ENCODE measurements around the gene BCAS3.
"Not testable (repeated sequence)": the region's sequence is repeated elsewhere in the genome, so short reads cannot be mapped to it uniquely, and the experiment has no call there.

The BCAS3 gene

DNA sequence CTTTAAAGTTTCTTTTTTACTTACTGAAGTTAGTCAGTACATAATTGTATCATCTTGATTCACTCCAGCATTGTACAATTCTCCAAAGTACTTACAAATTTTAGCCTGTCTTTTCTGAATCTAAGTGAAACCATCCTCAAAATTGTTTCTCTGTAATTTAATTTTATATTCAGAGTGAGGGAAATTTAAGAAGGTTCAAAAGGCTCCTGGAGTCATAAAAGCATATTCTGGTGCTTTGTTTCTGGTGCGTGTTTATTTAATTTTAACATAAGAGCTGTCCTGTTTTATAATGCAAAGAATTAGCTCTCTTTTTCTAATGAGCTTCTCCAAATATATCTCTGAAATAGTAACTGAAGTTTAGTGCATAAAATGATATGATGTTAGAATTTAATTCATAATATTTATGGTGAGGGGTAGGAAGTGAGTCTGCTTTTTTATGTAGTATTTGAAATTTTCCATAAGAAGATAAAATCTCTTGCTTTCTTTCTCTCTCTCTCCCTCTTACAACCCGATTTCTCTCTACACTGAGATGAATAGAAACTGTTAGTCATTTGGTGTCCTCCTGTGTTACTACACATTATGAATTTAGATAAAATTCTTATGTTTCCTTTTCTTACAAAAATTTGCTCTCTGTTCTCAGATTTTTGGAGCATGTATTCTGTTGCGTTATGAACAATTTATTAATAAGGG is 339.8 kb downstream of the BCAS3 start:
- no peak for DNase-seq

DNA sequence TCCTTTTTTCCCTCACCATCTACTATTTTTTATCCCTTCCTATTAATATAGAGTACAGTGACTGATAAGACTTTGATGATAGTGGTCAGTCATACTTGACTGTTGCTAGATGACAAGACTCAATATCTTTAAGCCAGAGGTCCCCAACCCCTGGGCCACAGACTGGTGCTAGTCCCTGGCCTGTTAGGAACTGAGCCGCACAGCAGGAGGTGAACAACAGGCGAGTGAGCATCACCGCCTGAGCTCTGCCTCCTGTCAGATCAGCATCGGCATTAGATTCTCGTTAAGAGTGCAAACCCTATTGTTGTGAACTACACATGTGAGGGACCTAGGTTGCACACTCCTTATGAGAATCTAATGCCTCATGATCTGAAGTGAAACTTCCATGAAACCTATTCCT is 341.3 kb downstream of the BCAS3 start:
- DNase-seq, result no peak

DNA sequence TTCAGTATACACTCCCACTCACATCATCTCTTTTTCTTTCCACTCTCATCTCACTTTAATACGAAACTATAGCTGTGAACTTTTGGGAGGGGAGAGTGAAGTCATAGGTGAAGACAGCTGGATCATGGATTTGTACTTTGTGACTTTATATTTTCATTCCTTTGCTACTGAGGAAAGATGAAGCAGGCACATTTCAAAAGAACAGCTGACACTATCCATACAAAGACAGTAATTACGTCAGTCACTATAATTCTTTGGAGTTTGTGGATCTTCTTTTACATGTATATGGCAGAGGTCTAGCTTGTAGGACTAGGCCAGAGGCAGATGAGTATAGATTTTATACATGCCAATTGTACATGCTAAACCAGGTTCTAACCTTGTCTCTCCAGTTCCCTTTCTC is 346.3 kb downstream of the BCAS3 start:
- DNase-seq, result no peak

DNA sequence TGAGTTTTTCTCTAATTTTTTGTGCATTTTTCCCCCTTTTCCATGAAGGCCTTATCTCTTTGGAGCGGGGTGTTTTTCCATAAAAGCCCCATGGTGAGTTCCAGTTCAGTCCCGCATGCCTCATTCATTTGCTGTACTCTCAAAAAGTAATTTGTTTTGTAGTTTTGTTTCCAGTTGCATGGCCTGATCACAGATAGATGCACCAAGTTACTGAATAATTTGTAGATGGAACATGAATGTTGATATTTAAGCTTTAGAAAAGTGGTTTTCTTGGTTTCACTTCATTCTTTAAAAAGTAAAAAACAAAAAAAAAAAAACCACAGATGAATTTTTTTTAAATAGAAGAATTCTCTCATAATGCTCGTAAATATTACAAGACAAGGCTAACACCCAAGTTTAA is 349.2 kb downstream of the BCAS3 start:
- no peak for DNase-seq

DNA sequence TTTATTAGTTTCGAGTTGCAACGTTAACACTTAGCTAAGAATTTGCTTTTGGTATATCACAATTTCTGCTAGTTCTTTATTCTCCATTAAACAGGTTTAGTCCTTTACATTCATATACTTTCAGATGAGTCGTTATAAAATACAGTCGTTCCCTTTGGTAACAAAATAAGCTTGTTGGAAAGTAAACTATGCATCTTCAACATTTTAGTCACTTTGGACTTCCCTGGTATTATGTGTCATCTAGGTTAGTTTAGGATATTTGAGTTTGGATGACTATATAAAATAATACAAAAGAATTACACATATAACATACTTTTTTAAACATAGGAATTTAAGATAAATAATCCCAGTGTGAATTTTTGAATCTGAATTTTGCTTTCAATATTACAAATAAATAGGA is 351.5 kb downstream of the BCAS3 start:
- DNase-seq, result no peak

DNA sequence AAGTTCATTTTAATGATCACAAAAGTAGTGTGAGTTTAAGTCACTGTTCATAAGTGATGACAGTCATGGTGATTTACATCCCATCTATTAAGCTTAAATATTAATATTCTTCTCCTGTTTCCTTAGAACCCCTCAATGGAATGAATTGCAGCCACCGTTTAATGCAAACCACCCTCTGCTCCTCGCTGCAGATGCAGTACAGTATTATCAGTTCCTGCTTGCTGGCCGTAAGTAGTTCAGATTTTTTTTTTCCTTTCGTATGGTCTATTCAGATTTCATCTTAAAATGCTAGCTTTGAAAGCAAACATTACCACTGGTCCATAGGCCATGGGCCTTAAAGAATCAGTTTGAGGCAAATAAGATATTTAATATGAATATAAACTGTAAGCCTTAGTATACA is 363.0 kb downstream of the BCAS3 start:
- no peak for DNase-seq

DNA sequence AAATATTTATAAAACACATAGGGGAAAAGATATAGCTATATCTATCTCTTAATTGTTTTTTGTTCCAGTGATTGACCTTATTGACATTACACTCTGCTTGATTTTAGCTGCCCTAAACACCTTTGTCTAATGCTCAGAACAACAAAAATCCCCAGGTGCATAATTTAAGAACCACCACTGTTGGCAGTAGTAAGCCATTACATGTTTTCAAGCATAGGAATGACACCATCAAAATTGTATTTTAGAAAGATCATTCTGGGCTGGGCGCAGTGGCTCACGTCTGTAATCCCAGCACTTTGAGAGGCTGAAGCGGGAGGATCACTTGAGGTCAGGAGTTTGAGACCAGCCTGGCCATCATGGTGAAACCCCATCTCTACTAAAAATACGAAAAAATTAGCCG is 364.7 kb downstream of the BCAS3 start:
- DNase-seq, result not testable (repeated sequence)

DNA sequence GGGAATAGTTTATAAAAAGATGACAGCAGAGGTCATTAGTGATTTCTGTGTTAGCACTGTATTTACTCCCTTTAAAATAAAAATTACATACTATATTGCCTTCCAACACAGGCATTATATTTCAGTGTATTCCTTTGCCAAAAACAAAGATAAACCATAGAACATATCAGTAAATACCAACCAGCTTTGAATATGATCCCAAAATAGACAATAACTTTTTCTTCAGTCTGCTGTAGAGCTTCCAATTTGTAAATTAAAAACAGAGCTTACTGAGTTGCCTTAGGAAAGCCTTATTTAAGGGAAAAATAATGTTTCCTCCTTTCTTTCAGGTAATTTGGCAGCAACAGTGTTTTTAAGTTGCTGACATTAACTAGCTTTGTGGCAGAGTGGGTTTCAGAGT is 369.9 kb downstream of the BCAS3 start:
- DNase-seq, result no peak

DNA sequence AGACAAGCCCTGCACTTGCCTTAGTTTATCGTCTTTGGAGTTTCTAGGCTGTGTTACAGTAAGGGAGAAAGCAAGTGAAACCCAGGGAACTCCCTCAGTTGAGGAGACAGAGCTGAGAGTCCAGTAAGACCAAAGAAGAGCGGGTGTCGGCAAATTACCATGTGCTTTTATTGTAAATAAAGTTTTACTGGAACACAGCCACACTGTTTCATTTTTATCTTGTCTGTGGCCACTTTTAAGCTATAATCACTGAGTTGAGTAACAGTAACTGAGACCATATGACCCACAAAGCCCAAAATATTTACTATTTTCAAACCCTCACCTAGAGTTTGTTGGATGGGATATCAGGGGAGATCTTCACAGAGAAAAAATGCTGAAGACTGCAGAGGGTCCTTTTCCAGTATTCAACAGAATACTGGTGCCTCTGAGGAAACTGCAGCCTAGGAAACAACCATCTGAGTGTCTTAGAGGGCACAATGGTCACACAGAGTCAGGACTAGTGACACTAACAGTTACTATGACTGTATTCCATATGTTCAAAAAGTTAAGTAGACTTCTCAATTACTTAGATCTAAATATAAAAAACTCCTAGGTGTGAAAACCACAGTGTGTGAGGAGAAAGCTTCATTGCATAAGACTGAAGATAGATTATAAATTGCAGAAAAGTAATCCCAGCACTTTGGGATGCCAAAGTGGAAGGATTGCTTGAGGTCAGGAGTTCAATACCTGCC is 370.9 kb downstream of the BCAS3 start:
- no peak for DNase-seq

DNA sequence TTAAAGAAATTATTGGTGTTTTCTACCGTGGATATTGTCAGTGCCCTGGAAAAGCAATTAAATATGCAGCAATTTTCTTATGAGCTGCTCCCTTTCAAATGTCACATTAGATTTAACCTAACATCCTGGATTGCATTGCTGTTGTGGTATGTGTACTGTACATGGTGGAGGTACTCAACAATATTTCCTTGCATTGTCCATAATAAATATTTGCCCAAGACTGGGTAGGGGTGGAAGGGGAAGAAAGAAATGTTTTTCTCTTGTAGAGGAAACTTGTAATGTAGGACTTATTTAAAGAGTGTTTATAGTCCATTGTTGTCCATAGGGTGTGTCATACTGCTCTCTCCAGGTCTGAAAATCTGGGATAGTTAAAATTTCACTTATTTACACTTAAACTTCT is 375.8 kb downstream of the BCAS3 start:
- no peak for DNase-seq

DNA sequence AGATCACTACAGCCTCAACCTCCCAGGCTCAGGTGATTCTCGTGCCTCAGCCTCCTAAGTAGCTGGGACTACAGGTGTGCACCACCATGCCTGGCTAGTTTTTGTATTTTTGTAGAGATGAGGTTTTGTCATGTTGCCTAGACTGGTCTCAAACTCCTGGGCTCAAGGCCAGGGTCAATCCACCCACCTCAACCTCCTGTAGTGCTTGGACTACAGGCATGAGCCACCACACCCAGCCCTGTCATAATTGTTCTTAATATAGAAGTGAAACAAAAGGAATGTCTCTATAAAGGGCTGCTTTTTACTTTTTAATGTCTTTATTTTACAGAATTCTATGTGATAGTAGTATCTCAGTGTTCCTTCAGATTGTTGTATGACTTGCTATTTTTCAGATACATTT is 376.8 kb downstream of the BCAS3 start:
- DNase-seq, result no peak

DNA sequence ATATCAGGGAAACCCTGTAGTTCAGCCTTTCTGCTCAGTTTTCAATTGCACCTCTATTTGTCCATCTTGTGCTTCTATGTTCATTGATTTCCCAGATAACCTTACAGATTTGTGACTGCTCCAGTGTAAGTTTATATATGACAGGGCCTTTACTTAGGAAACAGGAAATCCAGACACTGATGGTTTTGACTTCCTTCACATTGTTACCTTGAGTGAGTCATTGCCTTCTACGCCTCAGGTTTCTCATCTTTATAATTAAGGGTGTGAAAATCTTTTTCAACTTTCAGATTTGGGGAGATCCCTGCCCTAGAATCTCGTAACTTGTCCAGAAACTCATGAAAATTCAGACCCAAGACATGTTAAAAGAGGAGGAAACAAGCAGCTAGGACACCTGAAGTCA is 379.6 kb downstream of the BCAS3 start:
- DNase-seq, result no peak

DNA sequence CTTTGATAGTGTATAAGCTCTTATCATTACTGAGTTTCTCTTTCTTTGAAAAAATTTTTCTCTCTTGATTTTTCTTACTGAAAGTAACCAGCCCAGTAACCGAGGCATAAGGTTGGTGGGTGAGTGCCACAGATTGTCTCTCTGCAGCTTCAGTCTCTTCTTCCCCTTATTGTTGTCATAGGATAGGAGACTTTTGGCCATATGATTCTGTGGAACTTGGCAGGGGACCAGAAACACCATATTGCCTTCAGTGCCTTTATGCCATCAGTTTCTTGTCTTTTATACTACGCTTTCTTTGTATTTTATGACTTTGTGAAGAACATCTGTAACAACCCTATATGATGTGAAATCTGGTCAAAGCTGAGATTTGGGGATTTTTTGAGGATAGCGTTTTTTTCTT is 380.4 kb downstream of the BCAS3 start:
- DNase-seq, result no peak

DNA sequence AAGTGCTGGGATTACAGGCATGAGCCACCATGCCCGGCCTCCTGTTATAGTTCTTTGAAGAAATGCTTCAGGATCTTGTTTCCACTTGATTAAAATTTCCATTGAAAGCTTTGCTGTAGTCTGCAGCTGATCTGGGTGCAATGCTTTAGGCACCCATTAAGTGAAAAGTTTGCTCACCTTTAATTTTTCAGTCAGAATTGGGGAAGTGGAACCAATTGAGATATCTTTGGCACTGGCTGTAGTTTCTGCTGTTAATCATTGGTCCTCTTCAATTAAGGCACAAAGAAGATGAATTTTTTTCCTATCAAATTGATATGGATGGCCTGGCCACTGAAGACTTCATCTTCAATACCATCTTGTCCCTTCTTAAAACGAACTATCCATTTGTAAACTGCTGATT is 385.9 kb downstream of the BCAS3 start:
- no peak for DNase-seq

DNA sequence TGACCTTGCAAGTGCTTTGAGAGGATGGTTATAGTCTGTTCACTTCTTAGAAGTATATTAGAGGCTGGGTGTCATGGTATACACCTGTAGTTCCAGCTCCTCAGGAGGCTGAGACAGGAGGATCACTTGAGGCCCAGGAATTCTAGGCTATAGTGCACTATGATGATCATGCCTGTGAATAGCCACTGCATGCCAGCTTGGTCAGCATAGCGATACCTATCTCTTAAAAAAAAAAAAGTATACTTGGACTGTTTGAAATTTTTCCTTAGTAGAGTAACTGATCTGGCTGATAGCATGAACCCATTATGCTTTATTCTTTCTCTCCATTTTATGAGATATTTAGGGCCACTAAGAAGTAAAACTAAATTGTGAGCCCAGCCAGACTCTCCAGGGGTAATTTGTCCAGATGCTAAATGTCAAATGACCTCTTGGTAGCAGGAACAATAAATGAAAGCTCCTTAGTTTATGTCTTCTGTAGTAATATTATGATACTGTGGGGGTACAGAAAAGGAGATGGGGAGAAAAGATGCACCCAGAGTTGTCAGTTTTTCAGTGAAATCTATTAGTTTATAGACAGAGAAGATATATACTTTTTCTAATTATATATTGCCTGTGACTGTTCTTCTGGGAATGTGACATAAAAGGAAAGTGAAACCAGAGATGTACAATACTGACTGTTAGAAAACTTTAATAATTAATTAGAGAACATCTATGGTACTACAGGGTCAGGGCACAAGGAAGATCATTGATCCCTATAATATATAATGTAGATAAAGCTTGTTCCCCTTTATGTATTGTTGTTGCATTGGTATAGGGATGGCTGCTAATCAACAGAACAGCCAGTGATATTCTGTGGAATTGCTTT is 386.7 kb downstream of the BCAS3 start:
- DNase-seq, result no peak

DNA sequence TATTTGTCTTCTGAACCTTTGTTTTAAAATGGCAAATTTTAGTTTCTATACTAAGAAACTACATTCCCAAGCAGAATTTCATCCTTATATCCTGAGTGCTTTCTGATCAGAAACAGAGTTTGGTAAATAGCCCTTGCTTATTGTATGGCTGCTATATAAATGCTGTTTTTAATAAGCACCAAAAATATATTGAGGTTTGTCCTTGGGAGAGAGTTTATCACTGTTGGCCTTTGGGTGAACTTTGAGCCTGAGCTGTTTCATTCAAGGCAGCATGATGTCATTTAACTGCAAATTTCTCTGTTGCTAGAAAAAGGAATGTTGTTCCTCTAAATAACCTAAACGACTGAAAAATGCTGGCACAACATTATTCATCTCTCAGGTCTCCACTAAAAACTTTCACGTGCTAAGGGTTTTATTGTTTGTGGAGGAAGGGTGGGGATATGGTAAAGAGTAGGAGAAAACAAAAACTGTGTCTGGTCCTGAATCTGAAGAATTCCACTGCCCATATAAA is 387.7 kb downstream of the BCAS3 start:
- no peak for DNase-seq

DNA sequence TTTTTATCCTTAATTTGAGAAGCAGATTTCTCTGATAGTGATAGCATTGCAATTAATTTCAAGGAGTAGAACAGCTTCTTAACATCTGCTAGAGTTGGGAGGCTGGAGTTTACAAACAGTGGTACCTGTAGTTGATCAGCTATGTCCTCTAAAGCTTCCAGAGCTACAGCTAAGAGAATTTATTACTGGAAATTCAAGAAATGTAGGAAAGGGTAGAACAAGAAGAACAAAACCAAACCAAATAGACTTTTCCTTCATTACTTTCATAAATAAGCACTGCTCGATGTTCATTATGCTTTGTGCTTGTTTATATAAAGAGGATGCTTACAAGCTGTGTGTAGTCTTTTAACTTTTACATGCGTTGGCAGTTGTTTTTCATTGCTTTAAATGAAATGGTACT is 388.4 kb downstream of the BCAS3 start:
- no peak for DNase-seq

DNA sequence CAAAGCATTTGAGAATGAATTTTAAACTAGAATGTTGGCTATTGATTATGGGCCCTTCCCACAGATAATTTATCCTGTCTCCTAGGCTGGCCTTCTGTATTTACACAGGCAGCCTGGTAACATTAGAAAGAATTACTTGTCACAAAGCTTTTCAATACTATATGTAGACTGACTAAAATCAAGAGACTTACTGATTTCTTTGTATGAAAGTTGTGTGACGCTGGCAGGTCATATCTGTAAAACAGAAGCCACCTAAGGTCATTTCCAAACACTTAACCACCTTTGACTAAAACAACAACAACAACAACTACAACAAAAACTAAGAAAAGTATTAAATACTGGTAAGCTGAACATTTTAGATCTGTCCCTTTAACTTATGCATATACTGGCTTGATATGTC is 393.0 kb downstream of the BCAS3 start:
- DNase-seq, result no peak

DNA sequence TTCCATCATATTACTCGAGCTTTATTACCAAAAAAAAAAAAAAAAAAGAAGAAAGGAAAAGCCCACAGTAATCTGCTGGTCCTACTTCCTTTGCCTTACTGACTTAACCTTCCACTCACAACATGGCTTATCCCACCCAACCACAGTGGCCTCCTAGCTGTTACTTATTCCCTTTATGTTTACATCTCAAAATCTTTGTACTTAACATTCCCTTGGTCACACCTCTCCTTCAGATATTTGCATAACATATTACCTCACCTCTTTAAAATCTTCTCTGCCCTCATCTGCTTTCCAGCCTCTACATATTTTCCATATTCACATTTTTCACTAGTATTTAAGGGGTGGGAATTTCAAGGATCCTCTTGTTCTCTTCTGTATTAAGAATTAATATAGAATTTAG is 395.0 kb downstream of the BCAS3 start:
- no peak for DNase-seq

DNA sequence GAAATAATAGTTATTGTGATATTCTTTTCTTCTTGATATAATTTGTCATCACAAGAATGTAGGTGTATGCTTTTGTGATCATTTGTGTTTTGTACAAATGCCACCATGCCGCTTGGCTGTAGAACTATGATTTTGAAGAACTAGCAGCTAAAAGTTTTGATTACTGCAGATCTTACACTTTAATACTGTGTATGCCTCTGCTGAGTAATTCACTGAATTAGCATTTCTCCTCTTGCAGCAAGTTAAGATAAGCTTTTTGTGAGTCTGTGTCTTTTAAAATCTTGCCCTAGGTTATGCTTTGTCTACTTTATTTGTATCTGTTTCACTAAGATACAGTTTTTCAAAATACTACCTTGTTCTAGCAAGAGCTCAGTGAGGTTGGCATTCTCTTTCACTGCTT is 395.5 kb downstream of the BCAS3 start:
- no peak for DNase-seq

DNA sequence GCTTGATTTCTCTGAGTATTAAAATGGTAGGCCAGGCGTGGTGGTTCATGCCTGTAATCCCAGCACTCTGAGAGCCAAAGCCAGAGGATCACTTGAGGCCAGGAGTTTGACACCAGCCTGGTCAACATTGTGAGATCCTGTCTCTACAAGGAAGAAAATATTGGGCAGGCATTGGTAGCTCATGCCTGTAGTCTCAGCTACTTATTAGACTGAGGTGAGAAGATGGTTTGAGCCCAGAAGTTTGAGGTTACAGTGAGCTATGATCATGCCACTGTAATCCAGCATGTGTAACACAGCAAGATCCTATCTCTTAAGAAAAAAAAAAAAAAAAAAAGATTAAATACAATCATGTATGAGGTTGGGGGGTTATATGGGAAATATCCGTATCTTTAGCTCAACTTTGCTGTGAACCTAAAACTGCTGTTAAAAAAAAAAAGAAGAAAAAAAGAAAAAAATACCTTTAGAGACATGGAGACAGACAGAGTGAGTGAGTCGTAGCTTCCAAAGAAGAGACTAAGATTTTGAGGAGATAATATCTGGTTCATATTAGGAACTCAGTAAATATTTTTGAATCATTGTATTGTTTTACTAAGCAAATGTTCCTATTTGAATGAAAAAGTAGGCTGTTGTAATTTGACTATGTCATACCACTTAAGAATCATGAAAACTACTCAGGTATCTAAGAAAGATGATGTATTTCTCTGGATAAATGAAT is 396.3 kb downstream of the BCAS3 start:
- DNase-seq, result no peak

DNA sequence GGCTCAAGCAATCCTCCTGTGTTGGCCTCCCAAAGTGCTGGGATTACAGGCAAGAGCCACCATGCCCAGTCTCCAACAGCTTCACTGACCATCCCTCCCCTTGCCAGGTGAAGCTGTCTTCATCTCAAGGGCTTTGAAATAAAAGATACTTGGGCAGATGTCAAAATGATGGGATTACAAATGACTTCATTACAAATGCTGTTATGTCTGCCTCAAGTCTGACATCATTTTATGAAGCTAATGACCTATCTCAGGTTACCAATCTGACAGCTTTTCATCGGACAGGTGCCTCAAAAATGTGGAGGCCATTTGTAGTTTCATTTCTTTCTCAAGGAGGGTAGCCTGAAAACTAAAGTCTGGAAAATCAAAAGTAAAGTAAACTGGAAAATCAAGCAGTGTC is 398.3 kb downstream of the BCAS3 start:
- no peak for DNase-seq

DNA sequence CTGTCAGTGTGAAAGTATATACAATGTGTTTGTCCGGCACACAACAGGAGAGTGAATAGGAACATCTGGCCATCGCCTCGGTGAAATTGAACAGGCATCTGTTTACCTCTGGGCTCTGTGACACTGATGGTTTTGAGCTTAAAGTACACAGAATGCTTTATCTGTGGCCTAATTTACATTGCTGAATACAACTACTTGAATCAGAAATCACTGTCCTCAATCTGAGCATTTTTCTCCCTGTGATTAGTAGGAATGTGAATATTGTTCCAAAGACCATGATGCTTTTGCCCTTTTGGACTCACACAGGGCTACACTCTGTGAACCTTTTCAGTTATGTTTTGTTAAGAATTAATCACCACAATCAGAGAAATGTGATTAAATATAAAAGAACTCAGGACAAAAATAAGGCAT is 399.0 kb downstream of the BCAS3 start:
- DNase-seq, result no peak

Measured in stimulated activated CD4-positive, alpha-beta T cell treated with anti-CD3 and anti-CD28 coated beads, Interleukin-2, amount 100 ng/mL, for 24 hours (primary cell).